Neural progenitor cell (in vitro differentiated cells): ENCODE data around the gene SPG11. TPM values are rescaled to one million over a fixed set of nuclear protein-coding genes. Genes with fewer than 3 reads are reported as not detected.

Experiments used
- DNase-seq: peaks from one replicate; pipeline ENCODE4 v3.0.0-alpha.2; 2016; ENCODE audit warnings: low spot score
- H2AFZ ChIP-seq: fragments of 200-600 bp; sonication (generic); replicated peaks from 2 replicates; pipeline ENCODE4 v1.6.1; 2016; ENCODE audit warnings: antibody characterized with exemption
- H3F3A ChIP-seq: fragments of 200-600 bp; sonication (generic); 2 replicates; pipeline ENCODE4 v1.6.1; 2016; ENCODE audit warnings: antibody characterized with exemption, low read depth
- H3K27ac ChIP-seq: fragments of 200-600 bp; sonication (generic); 2 replicates; pipeline ENCODE4 v1.5.1; 2016; ENCODE audit warnings: mild to moderate bottlenecking
- H3K27me3 ChIP-seq: fragments of 200-600 bp; sonication (generic); 2 replicates; pipeline ENCODE4 v1.6.1; 2016; ENCODE audit warnings: mild to moderate bottlenecking, moderate library complexity
- H3K36me3 ChIP-seq: fragments of 200-600 bp; sonication (generic); 2 replicates; pipeline ENCODE4 v1.5.1; 2016
- H3K4me1 ChIP-seq: fragments of 200-600 bp; sonication (generic); 2 replicates; pipeline ENCODE4 v1.6.1; 2016; ENCODE audit warnings: mixed run types
- H3K4me2 ChIP-seq: fragments of 200-600 bp; sonication (generic); 2 replicates; pipeline ENCODE4 v1.6.1; 2016
- H3K4me3 ChIP-seq: fragments of 200-600 bp; sonication (generic); 2 replicates; pipeline ENCODE4 v1.5.1; 2016
- H3K79me2 ChIP-seq: fragments of 200-600 bp; sonication (generic); 2 replicates; pipeline ENCODE4 v1.6.1; 2016; ENCODE audit warnings: low read depth
- H3K9ac ChIP-seq: fragments of 200-600 bp; sonication (generic); 2 replicates; pipeline ENCODE4 v1.6.1; 2016
- H3K9me3 ChIP-seq: fragments of 200-600 bp; sonication (generic); 2 replicates; pipeline ENCODE4 v1.5.1; 2016; ENCODE audit warnings: low read depth
- H4K20me1 ChIP-seq: fragments of 200-600 bp; sonication (generic); 2 replicates; pipeline ENCODE4 v1.6.1; 2016; ENCODE audit warnings: low read depth
- H3K27ac Mint-ChIP-seq: 3 replicates; pipeline ENCODE4 v1.8.0; 2021; ENCODE audit warnings: mixed read lengths
- H3K27me3 Mint-ChIP-seq: 2 replicates; pipeline ENCODE4 v1.8.0; 2022; ENCODE audit warnings: low read depth, mild to moderate bottlenecking, inconsistent platforms, moderate library complexity, mixed read lengths; ENCODE audit not compliant: insufficient read depth
- H3K36me3 Mint-ChIP-seq: 3 replicates; pipeline ENCODE4 v1.8.0; 2021; ENCODE audit warnings: mixed read lengths
- H3K4me1 Mint-ChIP-seq: 3 replicates; pipeline ENCODE4 v1.8.0; 2021; ENCODE audit warnings: mixed read lengths
- H3K4me3 Mint-ChIP-seq: 3 replicates; pipeline ENCODE4 v1.8.0; 2021; ENCODE audit warnings: mild to moderate bottlenecking, moderate library complexity, mixed read lengths
- H3K9me3 Mint-ChIP-seq: 3 replicates; pipeline ENCODE4 v1.8.0; 2020; ENCODE audit warnings: mixed read lengths
- CTCF ChIP-seq: fragments of 200-600 bp; sonication (generic); IDR thresholded peaks from 2 replicates; pipeline ENCODE4 v1.5.1; 2017; ENCODE audit warnings: antibody characterized with exemption, mild to moderate bottlenecking
- EZH2 ChIP-seq: fragments of 200-600 bp; sonication (generic); IDR thresholded peaks from 2 replicates; pipeline ENCODE4 v1.6.1; 2017; ENCODE audit warnings: antibody characterized with exemption, mild to moderate bottlenecking, moderate library complexity
- EZH2phosphoT487 ChIP-seq: fragments of 200-600 bp; sonication (generic); IDR thresholded peaks from 2 replicates; pipeline ENCODE4 v1.6.1; 2017; ENCODE audit warnings: antibody characterized with exemption
- total RNA-seq: library from RNA; depleted of rRNA; stranded (reverse); fragments of >200 nt; gene quantifications from 2 replicates; pipeline ENCODE4 v1.2.3, GENCODE V29; 2015; ENCODE audit warnings: low replicate concordance

SPG11 gene
- 60.1 and 65.9 TPM in 2 replicates for total RNA-seq

- peaks cover 13% of the 10 kb centered on the region for H3K4me1 Mint-ChIP-seq
- H3K27me3 ChIP-seq = no peaks in the 10 kb centered on the region
- H3K4me3 ChIP-seq = peak within 1 kb of the TSS; percentile 74
- H3K27me3 Mint-ChIP-seq = no peaks in the 10 kb centered on the region
- H4K20me1 ChIP-seq = no peaks in the 10 kb centered on the region
- TF ChIP-seq EZH2 = no peak
- peak; percentile 84 for TF ChIP-seq CTCF
- no peak for TF ChIP-seq EZH2phosphoT487
- H3K9ac ChIP-seq = peak within 1 kb of the TSS; percentile 76
- H3K27ac ChIP-seq = peak within 1 kb of the TSS; percentile 57
- no peaks in the 10 kb centered on the region for H3K9me3 ChIP-seq
- no peaks in the 10 kb centered on the region for H3K36me3 ChIP-seq
- peak within 1 kb of the TSS; percentile 93 for H2AFZ ChIP-seq
- peaks cover 7% of the 10 kb centered on the region for H3K4me1 ChIP-seq
- DNase-seq = peak; percentile 98
- peak within 1 kb of the TSS; percentile 99 for H3K4me3 Mint-ChIP-seq
- peaks cover 4% of the 10 kb centered on the region for H3K36me3 Mint-ChIP-seq
- peak within 1 kb of the TSS; percentile 95 for H3K27ac Mint-ChIP-seq
- H3K79me2 ChIP-seq = peaks cover 28% of the 10 kb centered on the region
- no peaks in the 10 kb centered on the region for H3K9me3 Mint-ChIP-seq
- H3F3A ChIP-seq = peaks cover 6% of the 10 kb centered on the region
- H3K4me2 ChIP-seq = peak within 1 kb of the TSS; percentile 98
Measured at GRCh38 chr15:44663410-44664308, at the start of gene SPG11. Gene SPG11, minus strand, starts transcription at chr15:44663662. Its CDS starts 15 bp downstream, at chr15:44663647.

GRCh38 chr15:44712346-44713005, 49.0 kb upstream of the SPG11 start:
- TF ChIP-seq EZH2phosphoT487 (no peak), EZH2 (no peak), CTCF (no peak)
- Histone ChIP-seq H2AFZ (no peak overlapping the region), H3K79me2 (no peaks in the 10 kb centered on the region)

GRCh38 chr15:44711743-44712345, 48.4 kb upstream of the SPG11 start:
- no peaks in the 10 kb centered on the region for H3K4me1 ChIP-seq
- Mint-ChIP-seq H3K4me3 (peak overlapping the region; percentile 97), H3K36me3 (peaks cover 8% of the 10 kb centered on the region), H3K4me1 (peaks cover 19% of the 10 kb centered on the region), H3K27ac (peak overlapping the region; percentile 99), H3K27me3 (no peaks in the 10 kb centered on the region), H3K9me3 (no peaks in the 10 kb centered on the region)
- peak overlapping the region; percentile 99 for H2AFZ ChIP-seq
- H3K27ac ChIP-seq = no peak overlapping the region
- peak overlapping the region; percentile 80 for H3K4me3 ChIP-seq
- H3F3A ChIP-seq = no peaks in the 10 kb centered on the region
- H3K4me2 ChIP-seq = peak overlapping the region; percentile 92
- H3K27me3 ChIP-seq = peaks cover 21% of the 10 kb centered on the region
- H3K79me2 ChIP-seq = no peaks in the 10 kb centered on the region
- H3K36me3 ChIP-seq = no peaks in the 10 kb centered on the region
- TF ChIP-seq EZH2phosphoT487 (peak; percentile 52), CTCF (no peak), EZH2 (no peak)
- no peaks in the 10 kb centered on the region for H4K20me1 ChIP-seq
- DNase-seq = peak; percentile 69
- no peaks in the 10 kb centered on the region for H3K9me3 ChIP-seq
- peak overlapping the region; percentile 11 for H3K9ac ChIP-seq

More at GRCh38 chr15:44712346-44713005, 49.0 kb upstream of the SPG11 start:
- Histone ChIP-seq H3K27me3 (peaks cover 21% of the 10 kb centered on the region), H4K20me1 (no peaks in the 10 kb centered on the region), H3K9me3 (no peaks in the 10 kb centered on the region), H3K9ac (no peak overlapping the region), H3K27ac (no peak overlapping the region), H3K36me3 (no peaks in the 10 kb centered on the region), H3K4me3 (peak overlapping the region; percentile 80), H3K4me2 (peak overlapping the region; percentile 92), H3K4me1 (no peaks in the 10 kb centered on the region), H3F3A (no peaks in the 10 kb centered on the region)
- peaks cover 9% of the 10 kb centered on the region for H3K36me3 Mint-ChIP-seq
- no peak for DNase-seq
- H3K27ac Mint-ChIP-seq = no peak overlapping the region
- no peaks in the 10 kb centered on the region for H3K9me3 Mint-ChIP-seq
- H3K27me3 Mint-ChIP-seq = no peaks in the 10 kb centered on the region
- H3K4me3 Mint-ChIP-seq = peak overlapping the region; percentile 97
- peaks cover 19% of the 10 kb centered on the region for H3K4me1 Mint-ChIP-seq
